ENCODE data around the gene PACSIN2.

Gene PACSIN2

DNA sequence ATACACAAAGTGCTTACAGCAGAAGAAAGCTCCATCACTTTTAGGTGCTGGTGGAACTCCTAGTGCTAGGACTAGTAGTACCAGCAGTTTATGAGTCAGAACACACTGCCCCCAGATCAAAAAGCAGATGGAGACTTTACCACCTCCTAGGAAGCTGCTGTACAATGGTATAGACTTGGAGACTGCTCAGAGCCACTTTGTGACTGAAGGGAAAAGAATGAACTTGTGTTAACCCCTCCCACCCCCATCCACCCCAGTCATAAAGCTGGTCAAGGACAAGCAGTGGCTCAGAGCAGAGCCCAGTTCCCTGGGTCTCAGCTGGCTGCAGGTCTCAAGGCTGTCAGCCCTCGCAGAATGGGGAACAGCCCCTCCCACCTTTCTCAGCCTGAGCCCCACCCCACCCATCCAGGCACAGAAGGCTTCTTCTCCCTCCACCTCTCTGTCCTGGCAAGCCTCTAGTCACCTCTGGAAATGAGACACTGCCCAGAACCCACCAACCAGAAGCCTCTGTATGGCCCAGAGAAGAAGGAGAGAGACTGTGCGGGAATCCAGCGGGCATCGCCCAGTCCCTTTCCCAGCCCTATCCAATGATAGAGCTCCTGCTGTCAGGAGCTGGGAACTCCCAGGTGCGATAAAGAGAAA, 23.8 kb downstream of the PACSIN2 start:
- DNase-seq (ENCODE audit: extremely low read depth, low read depth), result no peak
- TF ChIP-seq, protein P1, sequence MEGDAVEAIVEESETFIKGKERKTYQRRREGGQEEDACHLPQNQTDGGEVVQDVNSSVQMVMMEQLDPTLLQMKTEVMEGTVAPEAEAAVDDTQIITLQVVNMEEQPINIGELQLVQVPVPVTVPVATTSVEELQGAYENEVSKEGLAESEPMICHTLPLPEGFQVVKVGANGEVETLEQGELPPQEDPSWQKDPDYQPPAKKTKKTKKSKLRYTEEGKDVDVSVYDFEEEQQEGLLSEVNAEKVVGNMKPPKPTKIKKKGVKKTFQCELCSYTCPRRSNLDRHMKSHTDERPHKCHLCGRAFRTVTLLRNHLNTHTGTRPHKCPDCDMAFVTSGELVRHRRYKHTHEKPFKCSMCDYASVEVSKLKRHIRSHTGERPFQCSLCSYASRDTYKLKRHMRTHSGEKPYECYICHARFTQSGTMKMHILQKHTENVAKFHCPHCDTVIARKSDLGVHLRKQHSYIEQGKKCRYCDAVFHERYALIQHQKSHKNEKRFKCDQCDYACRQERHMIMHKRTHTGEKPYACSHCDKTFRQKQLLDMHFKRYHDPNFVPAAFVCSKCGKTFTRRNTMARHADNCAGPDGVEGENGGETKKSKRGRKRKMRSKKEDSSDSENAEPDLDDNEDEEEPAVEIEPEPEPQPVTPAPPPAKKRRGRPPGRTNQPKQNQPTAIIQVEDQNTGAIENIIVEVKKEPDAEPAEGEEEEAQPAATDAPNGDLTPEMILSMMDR (IDR thresholded peaks at IDR 0.05; ENCODE audit: low read depth, low read length), result no peak

DNA sequence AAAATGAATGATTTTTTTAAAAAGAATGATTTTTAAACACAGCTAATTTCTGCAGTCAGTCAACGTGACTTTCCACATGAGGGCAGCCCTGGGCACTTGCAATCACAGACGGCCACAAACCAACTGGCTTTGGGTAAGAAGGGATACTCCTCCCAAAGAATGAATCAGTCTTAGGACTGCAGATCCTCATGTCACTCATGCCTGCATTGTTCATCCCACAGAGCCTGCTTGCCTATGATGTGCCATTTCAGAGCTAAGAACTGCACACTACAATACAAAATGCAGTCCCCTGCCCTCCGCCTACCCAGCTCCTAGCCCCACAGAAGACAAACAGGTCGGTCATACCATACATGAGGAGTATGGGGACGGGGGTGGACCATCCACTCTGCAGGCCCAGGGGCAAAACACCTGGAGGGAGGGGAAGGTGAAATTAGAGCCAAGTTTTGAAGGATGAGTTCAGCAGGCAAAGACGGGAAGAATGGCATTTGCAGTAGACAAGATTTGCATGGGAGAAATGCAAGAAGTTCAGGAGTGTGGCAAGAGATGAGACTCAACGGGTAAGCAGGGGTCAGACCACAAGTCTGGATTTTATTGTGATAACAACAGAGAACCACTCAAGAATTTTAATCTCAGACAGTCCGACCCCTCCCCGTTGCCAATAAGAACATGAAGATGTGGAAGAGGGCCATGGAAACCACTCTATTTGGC, 24.7 kb downstream of the PACSIN2 start:
- TF ChIP-seq, protein P1 (IDR thresholded peaks at IDR 0.05; ENCODE audit: low read depth, low read length), result peak; percentile 68
- no peak for DNase-seq (ENCODE audit: extremely low read depth, low read depth)

DNA sequence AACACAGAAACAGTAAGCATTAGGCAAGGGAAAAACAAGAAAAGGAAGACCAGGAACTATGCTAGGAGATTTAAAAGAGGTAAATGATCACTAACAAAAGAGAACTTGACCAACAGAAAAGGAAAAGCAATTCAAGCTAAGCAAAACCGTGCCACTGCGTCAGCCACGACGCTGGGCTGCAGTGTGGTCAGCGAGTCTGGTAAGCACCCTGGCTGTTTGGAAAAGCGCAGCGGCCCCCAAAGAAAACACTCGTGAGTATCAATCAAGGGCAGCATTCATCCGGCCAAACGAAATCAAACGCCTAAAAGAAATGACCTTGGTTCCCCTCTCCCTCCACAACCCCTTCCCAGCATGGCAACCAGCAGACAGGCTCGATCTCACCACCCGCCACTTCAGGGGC, 28.8 kb downstream of the PACSIN2 start:
- no peak for DNase-seq (ENCODE audit: extremely low read depth, low read depth)
- TF ChIP-seq, protein P1 (IDR thresholded peaks at IDR 0.05; ENCODE audit: low read depth, low read length), result no peak

DNA sequence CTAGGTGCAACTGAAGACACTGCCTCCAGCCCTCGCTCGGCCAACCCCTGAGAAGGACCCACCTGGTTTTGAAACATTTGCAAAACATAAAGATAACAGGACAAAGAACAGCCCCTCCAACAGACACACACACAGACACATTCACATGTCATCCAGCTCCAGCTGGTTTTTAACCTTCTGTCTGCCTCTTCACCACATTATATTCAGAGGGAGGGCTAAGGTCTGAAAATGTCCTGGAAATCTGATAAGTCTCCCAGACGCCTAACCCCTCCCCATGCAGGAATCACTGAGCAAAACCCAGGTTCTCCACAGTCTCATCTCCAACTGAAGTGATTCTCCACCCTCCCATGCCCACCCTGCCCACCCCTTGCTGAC, 29.4 kb downstream of the PACSIN2 start:
- no peak for DNase-seq (ENCODE audit: extremely low read depth, low read depth)
- TF ChIP-seq, protein P1 (IDR thresholded peaks at IDR 0.05; ENCODE audit: low read depth, low read length), result no peak

DNA sequence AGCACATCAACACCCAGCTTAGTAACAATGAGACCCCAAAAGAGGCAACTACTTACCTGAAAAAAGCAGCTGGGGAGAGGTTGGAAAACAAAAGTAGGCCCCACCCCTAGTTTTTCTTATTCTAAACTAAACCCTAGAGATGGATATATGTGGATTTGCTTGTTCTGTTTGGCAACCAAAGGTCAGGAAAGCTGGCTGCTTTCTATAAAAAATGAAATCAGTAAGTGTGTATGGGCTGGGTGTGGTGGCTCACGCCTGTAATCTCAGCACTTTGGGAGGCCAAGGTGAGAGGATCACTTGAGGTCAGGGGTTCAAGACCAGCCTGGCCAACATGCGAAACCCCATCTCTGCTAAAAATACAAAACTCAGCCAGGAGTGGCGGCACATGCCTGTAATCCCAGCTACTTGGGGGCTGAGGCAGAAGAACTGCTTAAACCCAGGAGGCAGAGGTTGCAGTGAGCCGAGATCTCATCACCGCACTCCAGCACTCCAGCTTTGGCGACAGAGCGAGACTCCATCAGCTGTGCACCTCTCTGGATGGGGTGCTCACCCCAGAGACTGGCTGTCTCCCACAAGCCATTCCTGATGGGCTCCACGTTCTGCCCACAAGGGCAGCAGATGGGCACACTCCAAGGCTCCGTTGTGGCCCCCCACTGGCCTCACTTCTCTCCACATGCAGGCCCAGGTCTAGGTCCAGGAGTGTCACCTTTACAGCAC, 30.0 kb downstream of the PACSIN2 start:
- no peak for DNase-seq (ENCODE audit: extremely low read depth, low read depth)
- TF ChIP-seq, protein P1 (IDR thresholded peaks at IDR 0.05; ENCODE audit: low read depth, low read length), result no peak

DNA sequence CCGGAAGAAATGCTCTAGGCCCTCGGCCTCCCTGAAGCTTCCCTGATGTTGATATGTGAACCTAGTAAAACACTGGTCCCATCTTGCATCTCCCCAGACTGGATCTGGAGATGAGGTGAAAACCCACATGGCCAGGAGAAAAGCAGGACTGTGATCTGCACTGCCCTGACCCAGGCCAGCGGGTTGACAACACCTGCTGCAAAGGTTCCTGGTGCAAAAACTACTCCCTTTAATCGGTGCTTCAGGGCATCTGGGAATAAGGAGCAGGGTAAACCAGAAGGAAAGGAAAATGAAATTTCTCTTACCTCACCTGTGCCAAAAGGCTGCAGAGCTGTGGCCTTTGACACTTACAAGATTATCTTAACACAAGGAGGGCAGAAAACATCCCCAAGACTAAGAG, 30.6 kb downstream of the PACSIN2 start:
- DNase-seq (ENCODE audit: extremely low read depth, low read depth), result no peak
- TF ChIP-seq, protein P1 (IDR thresholded peaks at IDR 0.05; ENCODE audit: low read depth, low read length), result no peak

DNA sequence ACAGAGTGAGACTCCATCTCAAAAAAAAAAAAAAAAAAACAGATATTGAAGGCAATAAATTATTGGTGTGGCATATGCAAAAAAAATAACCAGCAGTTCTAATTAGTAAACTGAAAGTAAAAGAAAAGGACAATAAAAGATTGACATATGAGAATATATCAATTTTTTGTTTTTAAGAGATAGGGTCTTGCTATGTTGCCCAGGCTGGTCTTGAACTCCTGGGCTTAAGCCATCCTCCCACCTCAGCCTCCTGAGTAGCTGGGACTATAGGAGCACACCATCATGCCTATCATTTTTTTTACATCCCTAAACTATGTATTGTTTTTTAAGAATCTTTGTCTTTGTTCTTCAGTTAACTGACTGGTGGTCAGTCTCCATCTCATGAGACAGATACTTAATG, 31.5 kb downstream of the PACSIN2 start:
- no peak for DNase-seq (ENCODE audit: extremely low read depth, low read depth)
- TF ChIP-seq, protein P1 (IDR thresholded peaks at IDR 0.05; ENCODE audit: low read depth, low read length), result no peak
